ENCODE data around the gene PYCR2.
"Not testable (repeated sequence)": the region's sequence is repeated elsewhere in the genome, so short reads cannot be mapped to it uniquely, and the experiment has no call there.

PYCR2 gene

DNA sequence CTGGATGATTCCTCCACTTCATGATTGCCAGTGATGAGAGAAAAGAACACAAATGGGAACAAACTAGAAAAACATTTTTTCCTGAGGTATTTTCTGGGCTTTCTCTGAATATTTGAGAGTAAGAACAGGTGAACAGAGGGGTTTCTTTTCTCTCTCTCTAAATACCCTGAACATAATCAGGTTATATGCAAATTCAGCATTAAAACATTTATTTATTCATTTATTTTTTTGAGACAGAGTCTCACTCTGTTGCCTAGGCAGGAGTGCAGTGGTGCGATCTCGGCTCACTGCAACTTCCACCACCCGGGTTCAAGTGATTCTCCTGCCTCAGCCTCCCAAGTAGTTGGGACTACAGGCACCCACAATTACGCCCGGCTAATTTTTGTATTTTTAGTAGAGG lies 22.8 kb upstream of the PYCR2 start:
- Mint-ChIP-seq H3K9me3 (no peaks in the 10 kb centered on the region), H3K27me3 (peaks cover 13% of the 10 kb centered on the region), H3K4me1 (peaks cover 15% of the 10 kb centered on the region), H3K4me3 (no peak overlapping the region), H3K27ac (no peak overlapping the region)
- ATAC-seq (no peak), DNase-seq (no peak)

DNA sequence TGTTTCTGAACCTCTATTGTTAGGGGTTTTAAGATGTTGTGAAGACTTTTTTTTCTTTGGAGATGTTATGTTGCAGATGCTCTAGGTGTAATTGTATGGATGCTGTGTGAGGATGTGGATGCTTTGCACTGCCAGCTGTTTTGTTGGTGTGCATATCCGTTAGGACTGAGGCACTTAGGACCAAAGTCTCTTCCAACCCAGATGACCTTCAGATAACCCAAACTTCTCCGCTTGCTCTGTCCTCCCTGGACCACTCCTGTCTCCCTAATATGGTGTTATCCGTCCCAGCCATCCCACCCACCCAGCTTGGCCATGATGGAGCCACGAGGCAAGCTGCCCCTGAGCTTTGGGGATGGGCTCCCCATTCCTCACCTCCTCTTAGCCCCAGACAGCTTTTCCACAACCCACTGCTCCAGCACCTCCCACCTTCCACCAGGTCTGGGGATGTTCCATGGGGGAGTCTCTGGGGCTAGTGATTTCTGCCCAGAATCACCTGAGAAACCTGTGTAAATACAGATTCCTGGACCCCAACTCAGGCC lies 22.1 kb upstream of the PYCR2 start:
- no peak for DNase-seq
- Mint-ChIP-seq H3K9me3 (no peaks in the 10 kb centered on the region), H3K27me3 (peaks cover 11% of the 10 kb centered on the region), H3K4me3 (no peak overlapping the region), H3K27ac (no peak overlapping the region), H3K4me1 (peaks cover 15% of the 10 kb centered on the region)
- ATAC-seq = no peak

DNA sequence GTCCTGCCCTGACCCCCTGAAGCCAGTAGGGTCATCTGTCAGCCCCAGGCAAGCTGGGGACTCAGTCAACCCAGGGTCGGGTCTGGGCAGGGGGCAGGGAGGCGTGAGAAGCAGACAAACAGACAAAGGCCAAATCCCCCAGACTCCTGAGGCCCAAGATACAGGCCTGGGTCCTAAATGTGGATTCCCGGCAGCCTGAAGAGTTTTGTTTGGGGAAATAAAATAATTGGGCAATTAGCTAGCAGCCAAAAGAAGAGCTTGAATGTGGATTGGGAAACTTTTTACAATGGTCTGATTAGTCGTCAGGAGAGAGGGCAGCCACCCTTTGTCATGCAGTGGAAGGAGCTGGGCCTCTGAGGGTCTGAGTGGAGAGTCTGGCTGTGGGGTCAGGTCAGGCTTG lies 21.5 kb upstream of the PYCR2 start:
- no peaks in the 10 kb centered on the region for H3K9me3 Mint-ChIP-seq
- H3K4me1 Mint-ChIP-seq = peaks cover 15% of the 10 kb centered on the region
- DNase-seq (no peak), ATAC-seq (no peak)
- H3K4me3 Mint-ChIP-seq = peak overlapping the region in 1 of 2 donors; percentile 29
- peaks cover 7% of the 10 kb centered on the region for H3K27me3 Mint-ChIP-seq
- H3K27ac Mint-ChIP-seq = peak overlapping the region in 1 of 2 donors; percentile 66

DNA sequence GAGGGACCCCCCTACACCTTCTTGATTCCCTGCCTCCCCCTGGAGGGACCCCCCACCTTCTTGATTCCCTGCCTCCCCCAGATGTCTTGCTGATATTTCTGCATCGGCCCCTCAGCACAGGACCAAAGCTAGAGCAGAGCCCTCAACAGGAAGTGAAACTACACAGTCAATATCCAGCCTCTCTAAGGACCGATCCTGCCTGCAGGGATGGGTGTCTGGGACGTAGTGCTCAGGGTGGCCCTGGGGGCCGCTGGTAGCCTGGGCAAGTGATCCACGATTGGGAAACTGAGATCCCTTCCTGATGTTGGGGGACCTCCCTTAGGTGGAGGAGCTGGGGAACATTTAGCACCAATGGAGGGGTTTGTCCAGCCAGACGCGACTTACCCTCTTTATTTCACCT lies 20.9 kb upstream of the PYCR2 start:
- ATAC-seq (peak; percentile 74), DNase-seq (no peak)
- H3K9me3 Mint-ChIP-seq = no peaks in the 10 kb centered on the region
- H3K4me3 Mint-ChIP-seq = peak overlapping the region in 1 of 2 donors; percentile 63
- peak overlapping the region in 1 of 2 donors; percentile 95 for H3K27ac Mint-ChIP-seq
- H3K4me1 Mint-ChIP-seq = peaks cover 15% of the 10 kb centered on the region
- peaks cover 7% of the 10 kb centered on the region for H3K27me3 Mint-ChIP-seq

DNA sequence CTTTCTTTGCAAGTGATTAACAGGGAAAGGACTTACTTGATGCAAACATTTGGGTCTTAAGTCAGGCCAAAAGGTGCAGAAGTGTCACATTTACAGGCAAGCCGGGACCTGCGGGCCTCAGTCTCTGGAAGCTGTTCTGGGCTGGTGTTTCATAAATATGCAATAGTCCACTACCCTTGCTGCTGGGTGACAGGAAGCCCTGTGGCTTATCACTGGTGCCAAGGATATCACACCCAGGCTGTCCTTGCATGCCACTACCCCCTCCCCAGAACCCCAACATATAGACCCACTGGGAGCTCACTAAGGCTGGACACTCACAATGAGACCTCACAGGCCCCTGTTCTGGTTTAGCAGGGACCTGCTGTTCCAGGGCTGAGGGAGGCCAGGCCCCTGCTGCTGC lies 20.3 kb upstream of the PYCR2 start:
- DNase-seq (no peak), ATAC-seq (no peak)
- H3K9me3 Mint-ChIP-seq = no peaks in the 10 kb centered on the region
- peak overlapping the region in 1 of 2 donors; percentile 63 for H3K4me3 Mint-ChIP-seq
- peaks cover 7% of the 10 kb centered on the region for H3K27me3 Mint-ChIP-seq
- peak overlapping the region in 1 of 2 donors; percentile 95 for H3K27ac Mint-ChIP-seq
- peaks cover 15% of the 10 kb centered on the region for H3K4me1 Mint-ChIP-seq

DNA sequence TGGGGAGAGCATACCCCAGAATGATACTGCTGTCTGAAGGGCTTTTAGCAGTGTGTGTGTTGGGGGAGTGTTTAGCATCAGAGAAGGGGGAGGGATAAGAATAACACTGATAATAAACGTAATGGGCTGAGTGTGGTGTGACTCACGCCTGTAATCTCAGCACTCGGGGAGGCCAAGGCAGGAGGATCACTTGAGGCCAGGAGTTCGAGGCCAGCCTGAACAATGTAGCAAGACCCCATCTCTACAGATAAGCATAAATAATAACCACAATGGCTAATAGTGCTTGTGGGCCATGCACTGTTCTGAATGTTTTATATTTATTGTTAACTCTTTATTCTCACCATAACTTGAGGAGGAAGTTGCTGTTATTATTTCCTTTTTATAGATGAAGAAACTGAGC lies 19.5 kb upstream of the PYCR2 start:
- Mint-ChIP-seq H3K4me1 (peaks cover 15% of the 10 kb centered on the region), H3K27ac (no peak overlapping the region), H3K4me3 (no peak overlapping the region)

DNA sequence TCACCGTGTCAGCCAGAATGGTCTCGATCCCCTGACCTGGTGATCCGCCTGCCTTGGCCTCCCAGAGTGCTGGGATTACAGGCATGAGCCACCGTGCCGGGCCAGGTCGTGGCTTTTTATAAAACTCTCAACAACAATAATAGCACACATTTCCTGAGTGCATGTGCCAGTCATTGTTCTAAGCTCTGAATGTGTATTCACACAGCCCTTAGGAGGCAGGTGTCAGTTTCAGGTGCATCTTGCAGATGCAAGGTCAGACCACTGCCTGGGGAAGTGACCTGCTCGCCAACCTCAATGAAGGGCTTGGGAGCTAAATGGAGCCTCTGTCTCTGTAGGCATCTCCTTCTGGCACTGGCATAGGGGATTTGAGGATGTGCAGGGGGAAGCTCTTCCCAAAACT lies 18.5 kb upstream of the PYCR2 start:
- DNase-seq = no peak
- no peak for ATAC-seq
- H3K9me3 Mint-ChIP-seq = no peaks in the 10 kb centered on the region
- H3K4me3 Mint-ChIP-seq = no peak overlapping the region
- H3K4me1 Mint-ChIP-seq = peaks cover 15% of the 10 kb centered on the region
- no peak overlapping the region for H3K27ac Mint-ChIP-seq
- H3K27me3 Mint-ChIP-seq = peaks cover 7% of the 10 kb centered on the region

More for the DNA sequence above, 19.5 kb upstream of the PYCR2 start:
- Mint-ChIP-seq H3K9me3 (no peaks in the 10 kb centered on the region), H3K27me3 (peaks cover 7% of the 10 kb centered on the region)
- no peak for DNase-seq
- ATAC-seq = no peak

DNA sequence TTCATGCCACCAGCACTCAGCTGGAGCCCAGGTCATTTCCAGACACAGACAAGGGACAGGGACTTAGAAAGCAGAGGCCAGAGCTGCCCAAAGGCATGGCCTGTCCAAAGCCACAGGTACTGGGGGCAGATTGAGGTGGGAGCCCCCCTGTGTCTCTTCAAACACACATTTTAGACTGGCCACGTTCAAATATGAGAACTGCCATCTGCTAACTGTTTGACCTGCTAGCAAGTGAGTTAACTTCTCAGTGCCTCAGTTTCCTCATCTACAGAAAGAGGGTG lies 17.8 kb upstream of the PYCR2 start:
- H3K27ac Mint-ChIP-seq = no peak overlapping the region
- no peaks in the 10 kb centered on the region for H3K9me3 Mint-ChIP-seq
- peaks cover 7% of the 10 kb centered on the region for H3K27me3 Mint-ChIP-seq
- H3K4me1 Mint-ChIP-seq = peaks cover 15% of the 10 kb centered on the region
- H3K4me3 Mint-ChIP-seq = no peak overlapping the region
- no peak for DNase-seq
- no peak for ATAC-seq

DNA sequence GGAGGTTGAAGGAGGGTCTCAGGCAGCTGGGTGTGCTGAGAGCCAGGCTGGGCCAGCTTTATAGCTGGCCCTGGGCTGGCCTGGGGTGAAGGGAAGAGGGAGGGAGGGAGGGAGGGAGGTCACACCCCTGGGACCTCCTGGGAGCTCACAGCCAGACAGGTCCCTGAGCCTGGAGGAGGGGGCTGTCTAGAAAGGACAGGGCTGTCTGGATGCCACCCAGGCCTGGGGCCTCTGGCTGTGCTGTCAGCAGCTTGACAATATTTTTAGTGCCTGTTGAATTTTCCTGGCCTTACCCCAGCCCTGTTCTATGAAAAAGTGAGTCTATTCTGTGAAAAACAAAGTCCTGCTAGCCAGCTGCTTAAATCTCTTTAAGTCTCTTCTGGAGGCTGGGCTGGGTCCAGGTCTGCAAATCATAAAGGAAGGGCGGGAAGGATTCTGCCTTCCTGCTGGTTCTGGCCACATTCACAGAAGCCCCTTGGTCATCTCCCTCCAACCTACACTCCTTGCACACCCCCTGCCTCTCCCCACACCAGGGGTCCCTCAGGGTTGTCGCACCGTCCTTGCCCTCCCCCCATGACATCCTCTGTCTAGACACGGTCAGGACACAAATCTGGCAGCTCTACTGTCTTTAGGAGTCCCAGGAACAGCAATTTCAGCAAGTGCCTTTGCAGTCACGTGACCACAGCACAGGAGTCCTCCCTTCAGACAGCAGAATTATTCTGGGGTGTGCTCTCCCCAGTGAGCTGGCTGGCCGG lies 17.3 kb upstream of the PYCR2 start, which contains the start of gene LEFTY2:
TSS of gene LEFTY2 (minus strand) at position 34 of the 755 bp plus-strand sequence. CDS start 80 bp downstream, outside the sequence.
- DNase-seq (no peak), ATAC-seq (no peak)
- Mint-ChIP-seq H3K27ac (no peak within 1 kb of the TSS), H3K4me3 (no peak within 1 kb of the TSS), H3K27me3 (peaks cover 7% of the 10 kb centered on the region), H3K9me3 (no peaks in the 10 kb centered on the region), H3K4me1 (peaks cover 15% of the 10 kb centered on the region)

DNA sequence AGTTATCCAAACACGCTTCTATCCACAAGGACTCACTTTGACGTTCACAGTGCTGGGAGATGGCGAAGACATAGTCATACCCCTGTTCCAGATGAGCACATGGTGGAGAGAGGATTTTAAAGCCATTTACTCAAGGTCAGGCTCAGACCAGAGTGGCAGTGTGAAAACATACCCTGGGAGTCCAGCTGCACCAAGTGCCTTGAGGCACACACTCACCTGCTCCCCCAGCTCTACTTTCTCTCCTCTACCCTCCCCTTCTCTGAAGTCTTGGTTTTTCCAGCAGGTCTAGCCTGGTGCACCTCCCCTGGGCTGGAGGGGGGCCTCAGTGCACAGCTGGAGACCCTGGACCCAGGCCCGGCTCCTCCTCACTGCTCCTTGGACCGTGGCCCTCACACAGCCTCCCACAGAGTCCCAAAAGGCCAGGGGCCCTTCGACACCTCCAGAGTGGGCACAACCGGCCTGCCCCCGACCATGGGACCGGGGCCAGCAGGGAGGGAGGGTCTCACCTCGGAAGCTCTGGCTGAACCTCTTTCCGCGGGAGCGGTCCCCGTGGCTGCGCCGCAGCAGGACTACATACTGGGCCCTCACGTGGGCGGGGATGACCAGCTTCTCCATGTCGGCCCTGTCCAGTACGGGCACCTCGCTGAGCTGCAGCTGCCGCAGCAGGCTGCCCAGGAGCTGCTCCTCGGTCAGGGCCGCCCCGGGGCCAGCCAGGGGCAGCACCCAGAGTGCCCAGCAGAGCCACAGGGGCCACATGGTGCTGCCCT lies 16.5 kb upstream of the PYCR2 start:
- no peak for DNase-seq
- H3K4me3 Mint-ChIP-seq = no peak overlapping the region
- no peaks in the 10 kb centered on the region for H3K9me3 Mint-ChIP-seq
- peak; percentile 41 for ATAC-seq
- H3K27me3 Mint-ChIP-seq = peaks cover 7% of the 10 kb centered on the region
- no peak overlapping the region for H3K27ac Mint-ChIP-seq
- H3K4me1 Mint-ChIP-seq = peaks cover 14% of the 10 kb centered on the region

DNA sequence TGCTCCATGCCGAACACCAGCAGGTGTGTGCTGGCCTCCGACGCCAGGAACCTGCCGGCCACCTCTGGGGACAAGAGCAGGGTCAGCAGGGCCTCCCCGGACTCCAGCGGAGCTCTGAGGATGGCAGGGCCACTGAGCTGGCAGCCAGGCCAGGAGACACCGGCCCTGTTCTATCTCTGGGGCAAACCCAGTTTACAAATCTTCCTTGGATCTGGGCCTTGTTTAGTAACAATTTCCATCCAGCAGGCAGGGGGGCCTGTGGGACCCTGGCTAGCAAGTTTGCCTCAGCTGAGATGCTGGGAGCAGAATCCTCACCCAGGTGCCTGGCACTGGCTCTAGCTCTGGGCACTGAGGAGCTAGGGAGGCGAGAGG lies 15.9 kb upstream of the PYCR2 start:
- not testable (repeated sequence) for H3K4me3 Mint-ChIP-seq, H3K27me3 Mint-ChIP-seq, H3K9me3 Mint-ChIP-seq, ATAC-seq, H3K27ac Mint-ChIP-seq, H3K4me1 Mint-ChIP-seq, DNase-seq

DNA sequence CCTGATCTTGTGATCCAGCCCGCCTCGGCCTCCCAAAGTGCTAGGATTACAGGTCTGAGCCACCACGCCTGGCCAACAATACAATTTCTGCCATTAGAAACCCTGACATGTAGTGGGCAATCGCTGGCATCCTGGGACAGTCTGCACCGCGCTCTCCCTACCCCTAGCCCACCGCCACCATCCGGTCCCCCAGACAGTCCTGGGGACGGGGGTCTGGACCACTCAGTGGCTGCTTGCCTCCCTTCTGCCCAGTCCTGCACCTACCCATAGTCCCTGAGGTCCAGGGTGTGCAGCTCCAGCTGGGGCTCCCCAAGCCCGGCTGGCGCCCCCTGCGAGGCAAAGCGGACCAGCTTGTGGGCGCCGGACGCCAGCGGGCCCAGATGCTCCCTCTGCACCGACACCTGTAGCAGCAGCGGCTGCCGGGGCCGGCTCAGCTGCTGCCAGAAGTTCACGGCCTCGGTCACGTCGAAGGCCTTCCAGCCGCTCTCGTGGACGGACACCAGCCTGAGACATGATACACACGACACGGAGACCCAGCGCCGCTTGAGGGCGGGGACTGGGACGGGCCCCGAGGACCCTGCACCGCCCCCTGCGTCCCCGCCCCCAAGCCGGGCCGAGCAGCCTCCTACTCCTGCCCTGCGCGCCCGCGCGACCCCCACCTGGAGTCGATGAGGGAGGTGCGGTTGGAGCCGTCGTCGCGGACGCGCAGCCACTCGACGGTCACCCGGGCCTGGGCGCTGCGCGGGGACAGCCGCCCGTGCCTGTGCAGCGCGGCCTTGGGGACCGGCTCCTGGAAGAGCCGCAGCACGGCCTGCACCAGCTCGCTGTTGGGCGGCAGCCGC lies 15.3 kb upstream of the PYCR2 start:
- not testable (repeated sequence) for H3K27ac Mint-ChIP-seq, H3K4me3 Mint-ChIP-seq, H3K4me1 Mint-ChIP-seq, H3K27me3 Mint-ChIP-seq, H3K9me3 Mint-ChIP-seq, DNase-seq
- peak; percentile 55 for ATAC-seq

DNA sequence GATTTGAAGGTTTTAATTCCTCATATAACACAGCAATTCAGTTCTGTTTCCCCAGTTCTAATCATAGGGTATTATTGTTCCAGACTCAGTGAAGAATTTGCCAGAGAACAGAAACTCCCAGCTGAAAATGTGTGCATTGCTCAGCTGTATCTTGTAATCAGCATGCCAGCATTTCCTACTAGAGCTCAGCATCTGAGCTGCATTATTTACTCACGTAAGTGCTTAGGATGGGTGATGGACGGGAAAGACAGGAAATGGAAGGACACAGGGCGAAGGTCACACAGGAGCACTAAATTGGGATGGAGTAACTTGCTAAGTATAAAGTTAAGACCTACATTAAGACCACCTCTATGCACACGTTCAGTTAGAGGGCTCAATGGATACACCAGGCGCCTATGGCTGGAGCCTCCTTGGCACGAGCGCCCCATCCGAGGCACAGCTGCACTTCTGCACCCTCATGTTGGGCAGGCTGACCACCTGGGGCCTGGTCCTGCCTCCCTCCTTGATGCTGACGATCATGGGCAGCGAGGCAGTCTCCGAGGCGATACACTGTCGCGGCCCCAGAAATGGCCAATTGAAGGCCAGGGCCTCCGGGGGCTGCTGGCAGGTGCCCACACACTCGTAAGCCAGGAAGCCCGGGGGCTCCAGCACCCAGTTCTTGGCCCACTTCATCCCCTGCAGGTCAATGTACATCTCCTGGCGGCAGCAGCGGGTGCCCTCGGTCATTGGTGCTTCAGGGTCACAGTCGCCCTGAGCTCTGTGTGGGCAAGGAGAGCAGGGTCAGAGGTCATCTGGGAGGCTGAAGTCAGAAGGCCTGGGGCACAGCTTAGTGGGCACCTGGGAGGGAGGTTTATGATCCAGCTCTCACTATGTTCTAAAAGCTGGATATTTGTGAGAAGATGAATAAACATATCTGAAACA lies 13.3 kb upstream of the PYCR2 start:
- H3K4me1 Mint-ChIP-seq = no peaks in the 10 kb centered on the region
- peaks cover 7% of the 10 kb centered on the region for H3K27me3 Mint-ChIP-seq
- ATAC-seq (no peak), DNase-seq (no peak)
- H3K9me3 Mint-ChIP-seq = no peaks in the 10 kb centered on the region
- H3K27ac Mint-ChIP-seq = no peak overlapping the region
- no peak overlapping the region for H3K4me3 Mint-ChIP-seq

DNA sequence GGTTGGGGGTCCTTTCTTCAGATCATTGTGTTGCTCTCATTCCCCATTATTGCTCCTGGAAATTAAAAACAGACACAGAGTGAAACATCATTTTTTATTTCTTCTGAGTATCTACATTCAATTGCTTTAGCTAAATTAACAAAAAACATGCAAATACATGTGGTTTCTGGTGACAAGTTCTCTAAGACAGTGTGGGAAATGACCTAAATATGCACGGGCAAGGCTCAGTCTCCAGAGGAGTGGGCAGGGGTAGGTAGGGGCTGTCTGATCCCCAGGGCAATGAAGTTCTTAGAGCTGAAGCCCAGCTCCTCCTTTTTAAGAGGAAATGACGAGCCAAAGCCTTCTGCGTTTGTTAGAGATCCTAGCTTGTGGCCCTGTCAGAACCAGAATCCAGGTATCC lies 12.5 kb upstream of the PYCR2 start:
- H3K9me3 Mint-ChIP-seq = no peaks in the 10 kb centered on the region
- H3K27ac Mint-ChIP-seq = no peak overlapping the region
- no peak overlapping the region for H3K4me3 Mint-ChIP-seq
- DNase-seq (no peak), ATAC-seq (no peak)
- H3K27me3 Mint-ChIP-seq = peaks cover 7% of the 10 kb centered on the region
- no peaks in the 10 kb centered on the region for H3K4me1 Mint-ChIP-seq

DNA sequence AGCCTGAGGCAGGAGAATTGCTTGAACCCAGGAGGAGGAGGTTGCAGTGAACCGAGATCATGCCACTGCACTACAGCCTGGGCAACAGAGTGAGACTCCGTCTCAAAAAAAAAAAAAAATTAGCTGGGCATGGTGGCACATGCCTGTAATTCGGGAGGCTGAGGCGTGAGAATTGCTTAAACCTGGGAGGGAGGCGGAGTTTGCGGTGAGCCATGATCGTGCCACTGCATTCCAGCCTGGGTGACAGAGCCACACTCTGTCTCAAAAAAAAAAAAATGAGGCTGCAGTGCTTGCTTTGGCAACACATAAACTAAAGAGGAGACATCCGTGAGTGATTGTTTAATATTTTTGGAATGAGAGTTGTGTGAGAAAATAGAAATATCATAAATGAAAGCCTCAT lies 12.0 kb upstream of the PYCR2 start:
- not testable (repeated sequence) for H3K9me3 Mint-ChIP-seq, H3K27me3 Mint-ChIP-seq, H3K4me3 Mint-ChIP-seq, ATAC-seq, H3K27ac Mint-ChIP-seq, DNase-seq, H3K4me1 Mint-ChIP-seq

All from stimulated activated naive CD8-positive, alpha-beta T cell treated with anti-CD3 and anti-CD28 coated beads, Interleukin-15, amount 100 ng/mL, for 72 hours (primary cell).